ENCODE results near the gene FOXA2. TPM values are rescaled to one million over a fixed set of nuclear protein-coding genes. Genes with fewer than 3 reads are reported as not detected.
"Not testable (repeated sequence)": the region's sequence is repeated elsewhere in the genome, so short reads cannot be mapped to it uniquely, and the experiment has no call there.

FOXA2 gene
- 35.6 TPM for total RNA-seq

DNA sequence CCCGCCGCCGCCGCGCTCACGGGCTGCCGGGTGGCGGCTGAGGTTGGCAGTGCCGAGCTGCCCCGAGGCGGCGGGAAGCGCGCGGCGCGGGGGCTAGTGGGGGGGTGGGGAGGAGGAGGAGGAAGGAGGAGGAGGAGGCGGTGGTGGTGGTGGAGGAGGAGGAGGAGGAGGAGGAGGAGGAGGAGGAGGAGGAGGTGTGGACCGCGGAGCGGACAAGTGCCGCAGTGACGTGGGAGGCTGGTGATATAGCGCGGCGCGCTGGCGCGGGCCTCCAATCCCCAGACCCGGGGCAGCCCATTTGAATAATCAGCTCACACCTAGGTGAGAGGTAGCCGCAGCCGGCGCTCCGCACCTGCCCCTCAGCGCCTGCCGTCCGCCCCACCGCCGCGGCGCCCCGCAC is at the start of gene FOXA2:
TSS of gene FOXA2 (minus strand) at position 51 of the 400 bp plus-strand sequence. CDS start 294 bp downstream, outside the sequence.
- DNase-seq (ENCODE audit: low spot score), result peak; percentile 88

DNA sequence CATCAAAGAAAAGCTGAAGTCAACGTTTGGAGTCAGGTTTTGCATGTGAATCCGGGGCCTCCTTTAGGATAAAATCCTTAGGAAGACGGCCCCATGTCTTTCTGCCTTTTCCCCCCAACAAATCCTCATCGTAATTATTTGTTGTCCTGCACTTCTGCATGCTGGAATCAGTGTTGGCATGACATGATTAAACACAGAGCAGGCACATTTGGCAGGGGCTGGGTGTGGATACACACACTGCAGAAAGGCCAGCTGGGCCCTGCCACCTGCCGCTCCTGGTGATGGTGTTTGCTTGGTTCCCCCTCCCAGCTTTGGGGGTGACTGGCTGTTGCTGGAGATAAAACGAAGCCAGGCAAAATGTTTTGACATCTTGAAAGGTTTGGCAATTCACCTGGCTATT is 46.3 kb upstream of the FOXA2 start:
- no peak for DNase-seq (ENCODE audit: low spot score)

DNA sequence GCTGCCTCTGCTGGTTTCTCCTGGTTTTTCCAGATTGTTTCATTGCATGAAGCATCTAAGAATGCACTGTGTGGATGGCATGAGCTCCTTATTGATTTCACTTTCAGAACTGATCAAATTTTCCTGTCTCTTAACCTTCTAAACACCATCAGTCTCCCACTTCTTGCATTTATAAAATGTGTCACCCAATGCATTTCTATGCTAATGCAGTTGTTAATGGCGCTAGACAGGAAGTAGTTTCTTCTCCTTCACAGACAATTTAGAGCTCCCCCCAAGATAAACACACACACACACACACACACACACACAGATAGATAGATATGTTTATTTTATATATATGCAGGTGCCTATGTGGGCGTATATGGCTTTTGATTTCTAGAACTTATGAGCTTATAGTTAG is 45.6 kb upstream of the FOXA2 start:
- no peak for DNase-seq (ENCODE audit: low spot score)

DNA sequence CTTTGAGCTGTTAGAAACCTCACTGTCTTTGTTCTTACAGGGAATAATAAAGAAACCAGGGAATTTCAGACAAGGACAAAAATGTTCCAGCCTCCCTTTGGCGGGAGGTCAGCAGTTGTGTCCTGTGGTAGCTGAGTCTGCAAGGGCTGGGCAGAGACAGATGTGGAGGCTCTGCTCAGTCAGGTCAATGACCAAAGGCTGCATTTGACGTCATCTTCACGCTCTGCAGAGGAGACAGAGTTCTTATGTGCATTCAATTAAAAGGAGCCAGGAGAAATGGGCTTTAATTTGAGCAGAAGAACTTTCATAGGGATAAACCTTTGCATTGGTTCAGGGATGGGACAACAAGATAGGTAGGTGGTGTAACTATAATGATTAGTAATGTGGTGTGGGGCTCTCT is 45.1 kb upstream of the FOXA2 start:
- DNase-seq (ENCODE audit: low spot score), result no peak

DNA sequence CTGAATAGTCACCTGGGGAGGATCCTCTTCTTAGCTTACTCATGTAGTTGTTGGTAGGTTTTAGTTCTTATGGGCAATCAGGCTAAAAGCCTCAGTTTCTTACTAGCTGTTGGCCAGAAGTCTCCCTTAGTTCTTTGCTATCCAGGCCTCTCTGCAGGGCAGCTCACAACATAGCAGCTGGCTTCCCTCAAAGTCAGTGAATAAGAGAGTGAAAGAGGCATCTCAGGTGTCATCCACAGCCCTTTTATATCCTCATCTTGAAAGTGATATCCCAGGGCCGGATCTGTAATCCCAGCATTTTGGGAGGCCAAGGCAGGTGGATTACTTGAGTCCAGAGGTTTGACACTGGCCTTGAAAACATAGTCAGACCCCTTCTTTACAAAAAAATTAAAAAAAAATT is 42.1 kb upstream of the FOXA2 start:
- DNase-seq (ENCODE audit: low spot score), result no peak

DNA sequence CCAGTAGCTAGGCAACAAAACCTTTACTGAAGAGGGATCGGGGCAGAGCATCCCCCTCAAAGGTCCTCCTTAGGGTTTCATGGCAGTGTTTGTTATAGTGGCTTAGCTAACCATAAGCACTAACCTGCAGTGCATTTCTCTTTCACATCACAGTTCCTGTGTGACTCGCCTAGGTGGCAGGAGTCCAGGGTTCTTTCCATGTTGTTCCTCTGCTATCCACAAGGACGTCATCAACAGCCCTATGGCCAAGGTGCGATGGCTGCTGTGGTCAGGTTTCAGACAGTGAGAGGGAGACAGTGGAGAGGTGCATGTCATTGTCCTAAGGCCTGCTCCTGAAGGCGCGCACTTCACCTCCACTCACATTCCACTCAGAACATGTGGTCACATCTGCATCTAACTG is 38.8 kb upstream of the FOXA2 start:
- no peak for DNase-seq (ENCODE audit: low spot score)

DNA sequence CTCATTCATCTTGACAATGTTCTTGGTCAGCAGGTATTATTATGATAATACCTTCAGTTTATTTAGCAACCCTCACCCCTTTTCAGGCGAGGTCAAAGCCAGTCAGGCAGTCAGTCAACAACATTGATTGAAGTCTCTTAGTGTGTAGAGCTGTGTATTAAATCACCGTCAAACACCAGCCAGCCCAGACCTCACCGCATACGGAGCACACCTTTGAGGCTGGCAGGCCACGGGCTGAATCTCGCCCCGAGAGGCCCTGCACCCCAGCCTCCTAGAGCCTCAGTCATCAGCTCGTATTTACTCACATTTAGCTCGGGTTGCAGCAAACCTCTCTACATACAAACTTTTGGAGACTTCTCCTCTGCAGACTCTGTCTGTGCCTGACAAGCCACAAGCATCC is 36.0 kb upstream of the FOXA2 start:
- DNase-seq (ENCODE audit: low spot score), result no peak

DNA sequence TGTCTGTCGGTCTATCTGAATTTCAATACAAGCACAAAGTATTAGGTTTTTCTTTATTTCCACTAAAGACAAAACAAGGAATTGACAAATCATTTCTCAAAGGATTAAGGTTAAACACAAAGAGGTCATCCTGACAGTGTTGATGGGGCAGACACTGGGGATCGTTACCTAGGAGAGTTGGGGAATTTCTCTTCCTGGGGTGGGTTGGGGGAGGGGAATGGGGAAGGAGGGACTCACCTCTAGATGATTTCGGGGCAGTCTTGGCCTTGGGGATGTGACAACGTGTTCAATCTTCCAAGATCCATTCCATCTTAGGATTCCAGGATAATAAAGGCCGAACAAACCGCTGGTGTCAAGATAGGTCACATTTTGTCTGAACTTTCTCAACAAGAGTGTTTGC is 35.4 kb upstream of the FOXA2 start:
- DNase-seq (ENCODE audit: low spot score), result no peak

DNA sequence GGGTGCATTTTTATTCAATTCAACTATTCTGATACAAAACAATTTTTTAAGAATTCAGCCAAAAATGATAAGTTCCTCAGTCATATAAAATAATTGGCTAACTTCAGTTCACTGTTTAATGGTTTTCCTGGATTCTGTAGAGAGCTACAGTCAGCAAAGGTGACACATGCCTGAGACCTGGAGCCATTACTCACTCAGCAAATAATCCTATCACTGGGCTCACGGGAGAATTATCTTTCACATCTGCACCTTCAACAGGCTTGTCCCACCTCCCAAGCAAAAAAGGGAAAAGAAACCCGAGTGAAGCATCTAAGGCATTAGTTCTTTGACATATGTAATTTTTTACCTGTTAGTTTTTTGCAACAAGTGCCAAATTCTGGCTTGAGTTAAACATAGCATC is 34.9 kb upstream of the FOXA2 start:
- DNase-seq (ENCODE audit: low spot score), result no peak

DNA sequence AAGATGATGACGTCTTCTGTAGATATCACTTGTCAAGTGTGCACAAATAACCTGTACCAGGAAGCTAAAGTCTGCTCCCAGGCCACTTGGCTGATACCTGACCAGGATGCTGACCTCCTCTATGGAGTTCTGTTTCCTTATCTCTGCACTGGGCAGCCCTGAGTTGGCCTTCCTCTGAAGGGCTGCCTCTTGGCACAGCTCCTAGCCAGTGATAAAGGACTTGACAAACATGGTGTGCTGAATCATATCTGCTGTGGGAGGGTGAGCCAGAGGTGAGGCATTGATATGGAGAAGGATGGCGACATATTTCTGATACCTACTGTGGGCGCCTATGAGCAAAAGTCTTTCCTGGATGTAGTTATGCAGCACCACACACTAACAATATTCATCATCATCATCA is 32.8 kb upstream of the FOXA2 start:
- DNase-seq (ENCODE audit: low spot score), result peak; percentile 89

DNA sequence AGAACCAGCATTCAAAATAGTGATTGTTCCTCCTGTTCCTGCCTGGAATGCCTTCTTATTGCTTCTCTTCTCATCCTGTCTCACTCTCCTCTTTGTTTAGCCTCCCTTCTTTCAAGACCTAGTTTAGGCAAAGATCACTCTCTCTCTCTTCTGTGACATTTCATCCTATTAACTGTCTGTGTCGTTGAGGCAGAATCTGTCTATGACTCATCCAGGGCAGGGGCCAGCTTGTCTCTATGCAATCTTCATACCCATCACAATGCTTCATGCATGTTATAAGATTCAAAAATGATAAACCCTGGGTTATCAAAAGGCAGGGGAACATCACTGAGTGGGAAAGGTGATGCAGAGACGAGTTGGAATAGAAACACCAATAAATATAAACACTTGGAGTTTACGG is 32.2 kb upstream of the FOXA2 start:
- no peak for DNase-seq (ENCODE audit: low spot score)

DNA sequence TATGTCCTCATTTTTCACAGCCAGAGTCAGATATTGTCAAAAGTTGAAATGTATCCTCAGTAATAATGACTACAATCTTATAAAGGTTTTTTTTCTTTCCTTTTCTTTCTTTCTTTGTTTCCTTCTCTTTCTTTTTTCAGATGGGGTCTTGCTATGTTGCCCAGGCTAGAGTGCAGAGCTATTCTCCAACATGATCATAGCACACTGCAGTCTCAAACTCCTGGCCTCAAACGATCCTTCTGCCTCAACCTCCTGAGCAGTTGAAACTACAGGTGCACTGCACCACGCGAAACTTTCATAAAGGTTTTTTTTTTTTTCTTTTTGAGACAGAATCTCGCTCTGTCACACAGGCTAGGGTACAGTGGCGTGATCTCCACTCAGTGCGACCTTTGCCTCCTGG is 31.1 kb upstream of the FOXA2 start:
- no peak for DNase-seq (ENCODE audit: low spot score)

DNA sequence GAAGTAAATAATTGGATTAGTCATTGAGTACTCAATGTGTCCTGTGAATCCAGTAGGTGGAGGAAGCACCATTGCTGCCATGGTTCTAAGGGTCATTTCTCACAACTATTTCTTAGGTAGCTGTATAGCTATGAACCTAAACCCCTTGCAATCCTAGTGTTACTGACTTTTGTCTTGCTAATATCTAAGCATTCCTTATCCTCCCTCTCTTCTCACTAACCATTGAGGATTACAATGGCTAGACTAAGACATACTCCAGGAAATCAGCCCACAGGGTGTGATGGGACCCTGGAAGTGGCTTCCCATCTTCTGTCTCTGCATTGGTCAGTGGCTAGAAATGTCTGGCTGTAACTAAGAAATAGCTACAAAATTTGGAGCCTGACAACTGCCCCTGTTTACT is 27.3 kb upstream of the FOXA2 start:
- no peak for DNase-seq (ENCODE audit: low spot score)

DNA sequence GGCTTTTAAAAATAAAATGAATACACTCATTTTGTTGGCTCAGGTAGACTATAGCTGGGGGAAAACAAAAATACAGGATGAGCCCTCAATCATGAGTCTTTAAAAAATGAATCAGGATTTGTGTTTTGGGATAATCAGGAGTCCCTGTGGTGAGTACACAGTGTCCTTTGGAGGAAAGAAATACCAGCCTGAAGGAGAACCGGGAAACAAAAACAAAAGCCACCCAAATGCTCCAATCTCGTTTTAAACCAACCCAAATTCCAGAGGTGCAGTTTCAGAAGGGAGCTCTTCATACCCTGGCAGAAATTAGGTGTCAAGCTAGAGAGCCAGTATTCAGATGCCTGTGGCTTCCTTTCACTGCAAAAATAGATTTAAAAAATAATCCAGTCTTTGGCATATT is 23.3 kb upstream of the FOXA2 start:
- DNase-seq (ENCODE audit: low spot score), result no peak

DNA sequence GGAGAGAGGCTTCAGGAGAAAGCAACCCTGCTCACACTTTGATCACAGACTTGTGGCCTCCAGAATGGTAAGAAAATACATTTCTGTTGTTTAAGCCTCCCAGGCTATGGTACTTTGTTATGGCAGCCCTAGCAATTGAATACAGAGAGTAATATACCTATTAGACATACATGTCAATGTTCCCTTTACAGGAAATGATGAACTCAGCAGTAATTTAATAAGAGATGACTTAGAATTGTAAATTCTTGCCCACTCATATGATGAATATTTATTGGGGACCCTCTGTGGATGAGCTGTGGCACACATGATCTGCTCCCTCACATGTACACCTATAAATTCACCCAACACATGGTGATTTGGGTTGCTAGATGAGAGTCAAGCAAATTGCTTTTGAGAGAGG is 20.4 kb upstream of the FOXA2 start:
- no peak for DNase-seq (ENCODE audit: low spot score)

DNA sequence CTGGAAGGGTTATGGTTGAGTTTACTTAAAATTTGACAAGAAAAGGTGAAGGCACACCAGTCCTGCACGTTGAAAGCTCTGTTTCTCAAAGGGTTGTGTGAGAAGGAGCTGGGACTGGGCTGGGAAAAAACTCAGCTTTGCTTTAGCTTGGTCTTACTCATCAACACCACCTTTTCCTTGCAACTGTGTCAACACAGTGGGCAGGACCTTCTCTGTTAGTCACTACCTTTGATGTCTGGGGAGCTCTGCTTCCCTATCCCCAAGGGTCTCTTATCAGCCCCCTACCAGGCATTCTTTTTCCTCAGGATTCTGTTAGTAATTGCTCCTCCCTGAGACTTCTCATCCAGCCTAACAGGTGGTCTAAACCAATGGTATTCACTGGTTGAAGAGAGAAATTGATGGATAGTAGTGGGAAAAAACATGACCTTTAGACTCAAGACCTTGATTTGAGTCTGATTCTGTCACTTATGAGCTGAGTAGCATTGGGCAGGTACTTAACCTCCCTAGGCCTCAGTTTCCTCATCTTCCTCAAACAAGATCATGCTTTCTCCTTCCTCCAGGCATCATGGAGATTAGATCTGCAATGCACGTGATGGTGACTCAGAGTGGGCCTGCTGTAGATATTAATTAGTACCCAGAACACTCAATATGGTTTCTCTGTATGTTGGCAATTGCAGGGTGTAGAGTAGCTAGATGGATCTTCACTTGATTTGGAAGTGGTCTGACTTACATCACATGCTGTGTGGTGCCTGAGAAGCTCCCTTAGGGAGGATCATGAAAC is 17.2 kb upstream of the FOXA2 start:
- no peak for DNase-seq (ENCODE audit: low spot score)

DNA sequence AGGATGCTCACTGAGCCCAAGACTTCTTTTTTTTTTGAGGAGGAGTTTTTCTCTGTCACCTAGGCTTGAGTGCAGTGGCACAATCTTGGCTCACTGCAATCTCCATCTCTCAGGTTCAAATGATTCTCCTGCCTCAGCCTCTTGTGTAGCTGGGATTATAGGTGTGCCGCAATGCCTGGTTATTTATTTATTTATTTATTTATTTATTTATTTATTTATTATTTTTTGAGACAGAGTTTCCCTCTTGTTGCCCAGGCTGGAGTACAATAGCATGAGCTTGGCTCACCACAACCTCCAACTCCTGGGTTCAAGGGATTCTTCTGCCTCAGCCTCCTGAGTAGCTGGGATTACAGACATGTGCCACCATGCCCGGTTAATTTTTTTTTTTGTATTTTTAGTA is 14.9 kb upstream of the FOXA2 start:
- DNase-seq (ENCODE audit: low spot score), result not testable (repeated sequence)

DNA sequence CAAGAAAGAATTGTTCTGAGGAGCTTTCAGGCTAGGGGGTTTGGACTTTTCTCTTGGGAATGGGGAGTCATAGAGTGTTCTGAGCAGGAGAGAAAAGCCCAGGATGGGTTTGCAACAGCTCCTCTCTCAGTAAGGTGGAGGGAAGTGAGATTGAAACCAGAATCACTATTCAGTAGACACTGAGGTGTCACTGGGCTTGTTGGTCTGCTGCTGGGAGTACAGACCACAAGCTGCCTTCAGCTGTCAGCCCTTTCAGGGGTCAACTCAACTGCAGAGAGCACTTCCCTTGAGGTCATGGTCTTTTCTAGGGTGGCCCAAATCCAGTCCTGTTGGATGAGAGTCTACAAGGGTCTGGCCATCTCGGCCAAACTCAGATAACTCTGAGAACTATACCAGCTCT is 12.9 kb upstream of the FOXA2 start:
- DNase-seq (ENCODE audit: low spot score), result no peak

DNA sequence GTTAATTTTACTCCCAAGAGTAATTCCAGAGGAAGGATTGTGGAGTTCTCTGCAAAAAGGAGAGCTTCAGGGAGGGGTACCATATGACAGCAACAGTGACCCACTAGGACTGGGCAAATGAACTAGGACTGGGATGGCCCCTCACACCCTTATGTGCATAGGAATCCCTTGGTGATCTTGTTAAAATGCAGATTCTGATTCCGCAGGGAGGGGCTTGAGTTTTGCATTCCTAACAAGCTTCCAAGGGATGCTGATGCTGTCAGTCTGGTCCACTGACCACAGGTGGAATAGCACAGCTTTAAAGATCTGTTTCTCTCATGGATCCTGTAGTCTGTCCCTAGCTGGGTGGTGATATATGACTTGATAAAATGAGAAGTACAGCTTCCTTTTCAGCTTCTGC is 6.3 kb upstream of the FOXA2 start:
- no peak for DNase-seq (ENCODE audit: low spot score)

DNA sequence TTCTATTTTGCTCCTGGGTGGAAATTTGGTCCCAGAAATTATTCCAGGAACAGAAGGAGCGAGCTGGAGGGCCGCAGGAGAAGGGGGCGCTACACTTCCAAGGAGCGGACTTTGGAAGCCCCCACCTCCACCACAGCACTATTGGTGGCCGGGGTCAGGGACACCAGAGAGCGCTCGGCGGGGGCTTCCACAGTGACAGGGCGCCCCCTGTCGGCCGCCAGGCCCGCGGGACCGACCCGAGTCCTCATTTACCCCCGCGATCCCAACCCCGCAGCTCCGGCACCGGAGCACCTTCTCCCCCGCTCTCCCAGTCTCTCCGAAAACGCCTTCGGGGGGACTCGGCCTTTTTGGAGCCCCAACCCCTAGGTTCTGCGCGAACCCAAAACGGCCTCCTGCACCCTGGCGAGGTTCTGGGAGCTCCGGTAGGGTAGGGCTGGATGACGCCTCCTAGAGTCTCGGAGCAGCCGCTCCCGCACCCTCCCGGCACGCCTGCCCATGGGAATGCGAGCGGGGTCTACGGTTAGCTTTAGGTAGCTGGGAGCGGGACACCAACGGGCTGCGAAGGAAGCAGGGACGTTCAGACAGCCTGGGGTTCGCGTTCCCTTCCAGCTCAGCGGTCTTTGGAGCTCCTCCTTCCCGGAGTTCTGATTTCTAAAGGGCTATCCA is 2.4 kb upstream of the FOXA2 start:
- no peak for DNase-seq (ENCODE audit: low spot score)

DNA sequence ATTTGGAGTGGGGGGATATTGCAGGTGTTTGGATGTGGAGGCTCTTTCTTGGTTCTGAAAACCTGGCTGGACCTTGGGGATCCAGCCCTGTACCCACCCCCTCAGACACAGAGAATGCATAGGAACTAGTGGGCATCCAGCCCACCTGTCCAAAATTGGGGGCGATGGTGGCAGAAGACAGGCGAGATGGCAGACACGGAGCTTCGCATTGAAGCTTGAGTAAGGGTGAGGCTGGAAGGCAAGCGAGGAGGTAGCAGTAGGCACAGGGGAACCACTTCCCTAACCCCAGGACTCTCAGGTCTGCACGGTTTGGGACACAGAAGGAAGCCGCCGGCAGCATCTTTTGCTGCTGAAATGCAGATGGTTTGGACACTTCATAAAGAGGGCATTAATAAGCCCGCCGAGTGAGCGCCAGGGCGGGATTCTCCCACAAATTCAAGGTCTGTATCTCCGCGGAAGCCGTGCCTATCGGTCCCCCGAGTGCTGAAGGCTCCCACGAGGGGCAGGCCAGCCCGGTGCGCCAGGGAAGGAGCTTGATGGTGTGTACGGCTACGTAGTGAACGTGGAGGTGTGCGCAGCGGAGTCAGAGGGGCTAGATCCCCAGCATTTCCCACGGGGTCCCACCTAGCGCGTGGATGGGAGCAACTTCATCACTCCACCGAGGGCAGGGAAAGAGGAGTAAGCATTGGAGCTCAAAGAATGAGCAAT is 1.6 kb upstream of the FOXA2 start:
- no peak for DNase-seq (ENCODE audit: low spot score)

DNA sequence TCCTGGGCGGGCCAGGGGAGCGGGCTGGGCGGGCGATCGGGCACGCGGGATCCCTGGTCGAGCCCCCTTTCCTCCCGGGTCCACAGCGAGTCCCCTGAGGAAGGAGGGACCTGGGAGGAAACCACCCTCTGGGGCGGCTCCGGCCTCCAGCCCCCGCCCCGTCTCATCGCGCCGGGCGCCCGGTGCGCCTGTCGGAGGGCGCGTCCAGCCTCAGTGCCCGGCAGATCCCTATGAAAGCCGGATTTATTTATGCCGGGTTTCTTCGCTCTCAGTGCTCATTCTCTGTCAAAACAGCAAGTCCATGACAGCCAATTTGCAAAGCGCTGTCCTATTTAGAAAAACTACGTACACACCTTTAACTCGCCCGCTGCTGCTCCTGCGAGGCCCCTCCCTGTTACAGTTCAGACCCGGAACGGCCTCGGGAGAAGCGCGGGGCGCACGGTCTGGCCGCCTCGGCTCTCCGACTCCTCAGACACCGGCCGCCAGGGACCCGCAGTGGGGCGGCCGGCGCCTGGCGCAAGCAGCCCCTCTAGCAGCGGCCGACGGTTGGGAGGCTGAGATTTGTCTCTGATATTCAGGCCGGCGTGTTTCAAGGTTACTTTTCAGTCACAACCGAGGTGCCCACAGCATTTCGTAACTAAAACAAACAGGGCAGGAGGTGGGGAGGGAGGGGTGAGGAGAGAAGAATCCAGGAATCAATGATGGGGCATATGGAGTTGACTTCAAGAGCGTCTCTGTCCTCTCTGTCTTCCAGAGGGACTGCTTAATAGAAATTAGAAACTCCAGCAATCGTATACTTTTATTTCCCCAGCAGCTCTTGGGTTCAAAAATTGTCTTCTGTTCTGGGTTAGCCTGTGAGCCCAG is 782 bp upstream of the FOXA2 start:
- DNase-seq (ENCODE audit: low spot score), result no peak
